ENCODE results near the gene SLC25A10. TPM values are rescaled to one million over a fixed set of nuclear protein-coding genes. Genes with fewer than 3 reads are reported as not detected.

SLC25A10 gene, protein sequence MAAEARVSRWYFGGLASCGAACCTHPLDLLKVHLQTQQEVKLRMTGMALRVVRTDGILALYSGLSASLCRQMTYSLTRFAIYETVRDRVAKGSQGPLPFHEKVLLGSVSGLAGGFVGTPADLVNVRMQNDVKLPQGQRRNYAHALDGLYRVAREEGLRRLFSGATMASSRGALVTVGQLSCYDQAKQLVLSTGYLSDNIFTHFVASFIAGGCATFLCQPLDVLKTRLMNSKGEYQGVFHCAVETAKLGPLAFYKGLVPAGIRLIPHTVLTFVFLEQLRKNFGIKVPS
- total RNA-seq (10 to 100 TPM in 8 of 9 donors, 1 to 10 TPM in 1; 8.8 to 36.1 (median 19.6) TPM), polyA plus RNA-seq (10 to 100 TPM in 2 of 3 donors, 1 to 10 TPM in 1; 3.5 to 33.1 (median 29.2) TPM)
- long read RNA-seq, donor 1, partial matches to known transcripts = 0 of 4 reads
- long read RNA-seq, donor 1, other reads (novel, unspliced or antisense) = 0 of 4 reads
- long read RNA-seq, donor 2, partial matches to known transcripts = 0 of 3 reads
- long read RNA-seq, donor 2, other reads (novel, unspliced or antisense) = 0 of 3 reads
- long read RNA-seq, donor 3, partial matches to known transcripts = 0 of 1 reads
- long read RNA-seq, donor 3, other reads (novel, unspliced or antisense) = 0 of 1 reads
- long read RNA-seq, donor 4, partial matches to known transcripts = 1 of 6 reads
- long read RNA-seq, donor 4, other reads (novel, unspliced or antisense) = 3 of 6 reads
- long read RNA-seq, donor 5, transcript SLC25A10-207 (12 exons, 1,523 nt) = minor isoform, 8 of 67 reads
- long read RNA-seq, donor 5, transcript SLC25A10-202 (11 exons, 1,885 nt) = major isoform, 55 of 67 reads
- long read RNA-seq, donor 5, partial matches to known transcripts = 0 of 67 reads
- long read RNA-seq, donor 5, other reads (novel, unspliced or antisense) = 4 of 67 reads
- long read RNA-seq, donor 6, partial matches to known transcripts = 1 of 11 reads
- long read RNA-seq, donor 6, other reads (novel, unspliced or antisense) = 9 of 11 reads
- long read RNA-seq, donor 7, partial matches to known transcripts = 0 of 2 reads
- long read RNA-seq, donor 7, other reads (novel, unspliced or antisense) = 0 of 2 reads
- long read RNA-seq, donor 8, transcript SLC25A10-202 (11 exons, 1,885 nt) = major isoform, 7 of 8 reads
- long read RNA-seq, donor 8, partial matches to known transcripts = 0 of 8 reads
- long read RNA-seq, donor 8, other reads (novel, unspliced or antisense) = 0 of 8 reads
- long read RNA-seq, donor 9, partial matches to known transcripts = 0 of 1 reads
- long read RNA-seq, donor 9, other reads (novel, unspliced or antisense) = 0 of 1 reads
- long read RNA-seq, donor 10 = 0 reads

DNA sequence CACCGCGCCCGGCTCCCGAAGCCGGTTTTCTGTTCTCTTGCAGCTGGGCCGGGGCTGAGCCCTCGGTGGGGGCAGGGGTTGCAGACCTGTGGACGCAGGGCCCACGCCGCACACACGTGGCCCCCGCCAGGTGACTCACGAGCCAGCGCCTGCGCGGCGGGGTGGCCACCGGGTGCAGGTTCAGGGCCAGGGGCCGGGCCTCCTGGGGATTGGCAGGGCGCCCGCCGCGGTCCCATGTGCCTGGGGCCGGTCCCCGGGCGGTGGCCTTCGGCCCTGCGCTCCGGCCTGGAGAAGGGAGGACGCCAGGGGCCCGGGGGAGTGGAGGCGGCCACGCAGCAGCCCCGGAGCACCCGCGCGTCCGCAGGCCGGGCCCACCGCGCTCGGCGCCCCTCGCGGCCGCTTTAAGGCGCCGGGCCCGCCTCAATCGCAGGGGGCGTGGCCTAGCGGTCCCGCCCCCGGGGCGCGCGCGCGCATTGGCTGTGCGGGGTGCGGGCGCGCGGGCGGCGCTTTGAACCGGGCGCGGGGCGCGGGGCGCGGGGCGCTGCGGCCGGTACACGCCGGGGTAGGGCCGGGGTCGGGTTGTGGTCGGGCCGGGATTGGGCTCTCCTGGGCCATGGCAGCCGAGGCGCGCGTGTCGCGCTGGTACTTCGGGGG lies at the start of gene SLC25A10:
TSS of gene SLC25A10 (plus strand) at position 471 of the 654 bp plus-strand sequence. CDS start at position 614, 143 bp downstream.
- H3K27ac ChIP-seq = peak within 1 kb of the TSS; percentile 13 to 86 (median 69)

DNA sequence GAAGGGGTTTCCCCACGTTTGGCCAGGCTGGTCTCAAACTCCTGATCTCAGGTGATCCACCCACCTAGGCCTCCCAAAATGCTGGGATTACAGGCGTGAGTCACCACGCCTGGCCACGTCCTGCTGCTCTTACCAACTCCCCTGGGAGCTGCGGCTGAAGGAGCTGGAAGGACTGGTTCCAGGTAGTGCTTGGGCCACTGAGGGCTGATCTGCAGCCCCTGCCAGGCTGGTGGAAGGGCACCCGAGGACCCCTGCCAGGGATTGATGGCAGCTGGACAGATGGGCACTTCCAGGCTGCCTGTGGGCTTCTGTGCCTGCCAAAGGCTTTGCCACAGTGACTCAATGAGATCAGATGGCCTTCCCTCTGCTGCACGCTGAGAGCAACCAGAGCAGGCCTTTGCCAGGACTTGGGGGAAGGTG lies 48.0 kb upstream of the SLC25A10 start:
- WGBS, 4 donors = 60 to 100% (median 80%) methylated on average over 1 to 7 of the region's 7 CpGs
- Histone ChIP-seq H3K4me1 (replicated peaks in 1 of 2) (peaks cover 8 to 27% of the 10 kb centered on the region in 2 donors), H3K27me3 (no peaks in the 10 kb centered on the region), H3K9me3 (replicated peaks in 1 of 3) (no peaks in the 10 kb centered on the region), H3K27ac (no peak overlapping the region), H3K36me3 (replicated peaks in 1 of 2) (peaks cover 0 to 9% of the 10 kb centered on the region in 2 donors), H3K4me3 (no peak overlapping the region)
- DNase-seq = no peak
- intact Hi-C loops (cut with DNase I) = no loop called here
- no peak for TF ChIP-seq POLR2A (IDR thresholded peaks at IDR 0.05)

More for the DNA sequence above, at the start of gene SLC25A10:
- H3K4me1 ChIP-seq (replicated peaks in 1 of 2) = peaks cover 15 to 32% of the 10 kb centered on the region in 2 donors
- intact Hi-C loops (cut with DNase I) = no loop called here
- peak within 1 kb of the TSS in 3 of 4 donors; percentile 32 to 91 (median 49) for H3K4me3 ChIP-seq
- no peaks in the 10 kb centered on the region for H3K9me3 ChIP-seq (replicated peaks in 1 of 3)
- WGBS, 4 donors = 0 to 1% (median 0%) methylated on average over 5 to 81 of the region's 89 CpGs
- DNase-seq = peak; percentile 90 to 94 (median 91)
- peaks cover 0 to 10% of the 10 kb centered on the region in 2 donors for H3K36me3 ChIP-seq (replicated peaks in 1 of 2)
- peak; percentile 34 to 83 for TF ChIP-seq POLR2A (IDR thresholded peaks at IDR 0.05)
- TF ChIP-seq, protein P1, sequence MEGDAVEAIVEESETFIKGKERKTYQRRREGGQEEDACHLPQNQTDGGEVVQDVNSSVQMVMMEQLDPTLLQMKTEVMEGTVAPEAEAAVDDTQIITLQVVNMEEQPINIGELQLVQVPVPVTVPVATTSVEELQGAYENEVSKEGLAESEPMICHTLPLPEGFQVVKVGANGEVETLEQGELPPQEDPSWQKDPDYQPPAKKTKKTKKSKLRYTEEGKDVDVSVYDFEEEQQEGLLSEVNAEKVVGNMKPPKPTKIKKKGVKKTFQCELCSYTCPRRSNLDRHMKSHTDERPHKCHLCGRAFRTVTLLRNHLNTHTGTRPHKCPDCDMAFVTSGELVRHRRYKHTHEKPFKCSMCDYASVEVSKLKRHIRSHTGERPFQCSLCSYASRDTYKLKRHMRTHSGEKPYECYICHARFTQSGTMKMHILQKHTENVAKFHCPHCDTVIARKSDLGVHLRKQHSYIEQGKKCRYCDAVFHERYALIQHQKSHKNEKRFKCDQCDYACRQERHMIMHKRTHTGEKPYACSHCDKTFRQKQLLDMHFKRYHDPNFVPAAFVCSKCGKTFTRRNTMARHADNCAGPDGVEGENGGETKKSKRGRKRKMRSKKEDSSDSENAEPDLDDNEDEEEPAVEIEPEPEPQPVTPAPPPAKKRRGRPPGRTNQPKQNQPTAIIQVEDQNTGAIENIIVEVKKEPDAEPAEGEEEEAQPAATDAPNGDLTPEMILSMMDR (IDR thresholded peaks at IDR 0.05) = peak in 2 of 6 experiments; percentile 12 to 35
- H3K27me3 ChIP-seq = no peaks in the 10 kb centered on the region

DNA sequence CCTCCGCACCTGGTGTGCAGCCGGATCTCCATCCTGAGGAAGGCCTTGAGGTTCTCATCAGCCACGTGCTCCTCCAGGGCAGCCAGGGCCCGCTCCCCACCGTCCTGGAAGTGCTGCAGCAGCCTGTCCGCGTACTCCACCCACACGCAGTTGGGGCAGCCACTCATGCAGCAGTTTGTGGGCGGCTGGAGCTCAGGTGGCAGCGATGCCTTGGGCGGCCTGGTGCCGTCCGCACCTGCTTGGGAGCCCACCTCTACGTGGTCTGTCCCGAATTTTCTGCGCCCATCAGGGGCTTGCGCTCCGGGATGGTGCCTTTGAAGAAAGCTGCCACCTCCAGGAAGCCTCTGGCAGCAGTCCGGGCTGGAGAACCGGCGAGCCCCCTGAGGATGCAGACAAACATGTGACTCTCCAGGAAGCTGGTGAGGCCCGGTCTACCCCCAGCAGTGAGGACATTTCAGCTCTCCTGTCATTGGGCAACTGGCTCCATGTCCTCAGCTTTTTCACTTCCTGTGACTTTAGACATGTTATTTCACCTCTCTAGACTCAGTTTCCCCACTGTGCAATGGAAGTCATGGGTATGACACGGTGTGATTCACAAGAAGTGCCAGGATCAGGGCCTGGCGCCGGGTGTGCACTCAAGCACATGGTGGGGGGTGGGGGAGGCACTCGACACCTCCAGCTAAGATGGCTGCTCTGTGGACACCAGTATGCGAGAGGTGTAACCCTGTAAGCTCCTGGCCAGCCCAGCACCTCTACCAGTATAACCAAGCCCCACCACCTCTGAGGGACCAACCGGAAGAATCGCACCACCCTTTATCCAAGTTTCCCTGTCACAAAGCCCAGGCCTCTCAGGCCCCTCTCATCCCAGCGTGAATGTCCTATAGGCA lies 46.6 kb upstream of the SLC25A10 start:
- no peak for TF ChIP-seq POLR2A (IDR thresholded peaks at IDR 0.05)
- TF ChIP-seq, protein P1 (IDR thresholded peaks at IDR 0.05) = no peak
- intact Hi-C loops (cut with DNase I) = no loop called here
- H3K4me3 ChIP-seq = peak overlapping the region; percentile 37 to 99 (median 82)
- H3K27me3 ChIP-seq = no peaks in the 10 kb centered on the region
- peaks cover 0 to 23% of the 10 kb centered on the region in 2 donors for H3K36me3 ChIP-seq (replicated peaks in 1 of 2)
- H3K4me1 ChIP-seq (replicated peaks in 1 of 2) = peaks cover 8 to 27% of the 10 kb centered on the region in 2 donors
- peak in 1 of 7 donors; percentile 30 for DNase-seq
- H3K9me3 ChIP-seq (replicated peaks in 1 of 3) = no peaks in the 10 kb centered on the region
- H3K27ac ChIP-seq = peak overlapping the region in 3 of 5 donors; percentile 73 to 93 (median 79)
- WGBS, 4 donors = 61 to 69% (median 65%) methylated on average over 11 to 30 of the region's 30 CpGs
